HepG2 (cell line): Measurements from ENCODE around the gene PNKD.

Experiments used
- FOXK1 ChIP-seq: sonication (generic); formaldehyde crosslinking; IDR thresholded peaks from 2 replicates; pipeline ENCODE4 v1.4.0; 2020; ENCODE audit warnings: low read depth, missing genetic modification reagents, borderline replicate concordance
- HBP1 ChIP-seq: IDR thresholded peaks from 2 replicates; pipeline ENCODE4 v1.6.1; 2016; ENCODE audit warnings: low read depth, control low read depth

- TF ChIP-seq HBP1 (no peak), FOXK1 (no peak)
These were observed 46.1 kb upstream of the PNKD start for GRCh38 chr2:218224186-218224585.
